BLaER1 (cell line): ENCODE data around the gene KRT79.

Experiments used
- H3K27ac ChIP-seq: shearing (Covaris generic); formaldehyde crosslinking; 2 replicates; pipeline ENCODE4 v1.8.1; 2022
- H3K27me3 ChIP-seq: shearing (Covaris generic); formaldehyde crosslinking; 2 replicates; pipeline ENCODE4 v1.8.1; 2022
- H3K36me3 ChIP-seq: shearing (Covaris generic); formaldehyde crosslinking; 2 replicates; pipeline ENCODE4 v1.8.1; 2022
- H3K4me1 ChIP-seq: shearing (Covaris generic); formaldehyde crosslinking; 2 replicates; pipeline ENCODE4 v1.8.1; 2022
- H3K4me2 ChIP-seq: shearing (Covaris generic); formaldehyde crosslinking; 2 replicates; pipeline ENCODE4 v1.8.1; 2022
- H3K4me3 ChIP-seq: shearing (Covaris generic); formaldehyde crosslinking; 2 replicates; pipeline ENCODE4 v1.8.1; 2022
- H3K9ac ChIP-seq: shearing (Covaris generic); formaldehyde crosslinking; 2 replicates; pipeline ENCODE4 v1.8.1; 2022
- H3K9me3 ChIP-seq: shearing (Covaris generic); formaldehyde crosslinking; 2 replicates; pipeline ENCODE4 v1.8.1; 2022
- H4K20me1 ChIP-seq: shearing (Covaris generic); formaldehyde crosslinking; 2 replicates; pipeline ENCODE4 v1.8.1; 2022
- Cebpa-rat ChIP-seq: shearing (Covaris generic); IDR thresholded peaks from 2 replicates; pipeline ENCODE4 v1.8.1; 2022

Gene KRT79

DNA sequence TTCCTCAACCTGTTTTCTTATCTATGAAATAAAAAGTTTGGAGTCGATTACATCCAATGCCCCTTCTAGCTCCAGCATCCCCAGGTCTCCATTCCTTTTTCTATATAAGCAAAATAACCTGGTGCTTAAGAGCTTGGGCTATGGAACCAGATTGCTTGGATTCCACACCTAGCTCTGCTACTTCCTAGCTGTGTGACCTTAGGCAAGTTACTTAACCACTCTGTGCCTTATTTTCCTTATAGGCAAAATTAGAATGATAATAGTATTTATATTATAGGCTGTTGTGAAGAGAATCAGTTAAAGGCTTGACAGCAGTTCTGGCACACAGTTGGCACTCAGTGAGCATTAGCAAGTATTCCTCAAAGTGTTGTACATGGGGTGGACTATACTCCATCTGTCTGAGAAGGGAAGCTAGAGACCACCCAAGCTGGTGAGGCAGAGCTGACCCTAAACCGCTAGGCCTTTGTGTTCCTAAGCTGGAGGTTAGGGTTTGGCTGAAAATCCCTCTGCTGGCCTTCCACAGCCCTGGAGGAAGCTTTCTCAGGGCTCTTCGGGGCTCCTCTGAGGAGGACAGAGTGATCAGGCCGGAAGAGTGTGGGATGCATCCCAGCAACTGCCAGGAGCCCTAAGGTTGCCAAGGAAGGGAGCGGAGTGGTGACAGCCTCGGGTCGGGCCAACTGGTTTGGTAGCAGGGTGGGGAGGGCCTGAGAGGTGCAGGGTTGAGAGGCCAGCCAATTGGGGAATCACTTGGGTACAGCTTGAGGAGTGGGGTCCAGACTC lies 14.2 kb downstream of the KRT79 start:
- H4K20me1 ChIP-seq: no peaks in the 10 kb centered on the region
- H3K27ac ChIP-seq: no peak overlapping the region
- H3K9ac ChIP-seq: no peak overlapping the region
- no peaks in the 10 kb centered on the region for H3K4me1 ChIP-seq
- TF ChIP-seq Cebpa-rat: no peak
- H3K27me3 ChIP-seq: no peaks in the 10 kb centered on the region
- no peaks in the 10 kb centered on the region for H3K9me3 ChIP-seq
- H3K4me2 ChIP-seq: no peak overlapping the region
- no peak overlapping the region for H3K4me3 ChIP-seq
- no peaks in the 10 kb centered on the region for H3K36me3 ChIP-seq

DNA sequence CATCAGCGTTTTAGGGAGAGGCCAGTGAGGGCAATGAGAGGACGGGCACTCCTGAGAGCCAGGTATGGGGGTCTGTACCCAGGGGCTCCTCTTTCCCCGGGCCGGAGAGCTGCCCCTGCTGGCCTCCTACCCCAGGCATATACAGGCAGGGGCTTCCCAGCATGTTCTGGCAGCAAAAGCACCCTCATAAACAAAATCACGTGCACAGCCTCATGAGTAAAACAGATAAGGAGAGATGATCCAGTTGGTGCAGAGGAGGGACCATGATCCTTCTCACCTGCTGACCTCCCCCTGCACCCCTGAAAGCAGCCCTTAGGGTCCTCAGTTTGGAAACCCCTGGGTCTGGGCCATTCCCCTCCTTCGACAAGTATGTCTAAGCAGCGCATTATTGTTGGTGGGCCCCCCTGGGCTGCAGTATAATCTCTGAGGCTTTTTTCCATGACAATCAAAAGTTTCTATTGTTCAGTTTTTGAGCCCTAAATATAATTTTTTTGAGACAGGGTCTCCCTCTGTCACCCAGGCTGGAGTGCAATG lies 15.2 kb downstream of the KRT79 start:
- Histone ChIP-seq H3K4me2 (no peak overlapping the region), H3K27me3 (no peaks in the 10 kb centered on the region), H3K4me3 (no peak overlapping the region), H3K36me3 (no peaks in the 10 kb centered on the region), H4K20me1 (no peaks in the 10 kb centered on the region), H3K27ac (no peak overlapping the region), H3K9ac (no peak overlapping the region), H3K4me1 (no peaks in the 10 kb centered on the region), H3K9me3 (no peaks in the 10 kb centered on the region)
- no peak for TF ChIP-seq Cebpa-rat

DNA sequence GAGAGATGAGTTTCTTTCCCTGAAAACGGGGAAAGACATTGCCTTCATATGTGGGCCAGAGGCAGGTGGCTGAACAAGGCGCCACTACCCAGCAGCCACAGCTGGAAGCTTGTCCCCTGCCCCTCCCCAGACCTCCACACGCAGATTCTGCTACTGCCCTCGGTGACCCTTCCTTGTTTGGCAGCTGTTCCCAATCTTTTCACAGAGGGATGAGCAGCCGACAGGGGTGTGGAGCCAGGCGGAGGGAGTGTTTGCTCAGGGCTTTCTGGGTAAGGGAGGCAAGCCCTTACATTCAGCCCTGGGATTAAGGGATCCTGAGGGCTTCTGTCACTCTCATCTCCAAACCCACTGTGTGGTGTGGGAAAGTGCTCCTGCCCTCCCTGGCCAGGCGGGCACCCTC lies 15.7 kb downstream of the KRT79 start:
- no peak overlapping the region for H3K4me3 ChIP-seq
- no peaks in the 10 kb centered on the region for H3K9me3 ChIP-seq
- H4K20me1 ChIP-seq: no peaks in the 10 kb centered on the region
- no peaks in the 10 kb centered on the region for H3K4me1 ChIP-seq
- no peak overlapping the region for H3K27ac ChIP-seq
- H3K36me3 ChIP-seq: no peaks in the 10 kb centered on the region
- TF ChIP-seq Cebpa-rat: no peak
- H3K9ac ChIP-seq: no peak overlapping the region
- H3K4me2 ChIP-seq: no peak overlapping the region
- no peaks in the 10 kb centered on the region for H3K27me3 ChIP-seq

DNA sequence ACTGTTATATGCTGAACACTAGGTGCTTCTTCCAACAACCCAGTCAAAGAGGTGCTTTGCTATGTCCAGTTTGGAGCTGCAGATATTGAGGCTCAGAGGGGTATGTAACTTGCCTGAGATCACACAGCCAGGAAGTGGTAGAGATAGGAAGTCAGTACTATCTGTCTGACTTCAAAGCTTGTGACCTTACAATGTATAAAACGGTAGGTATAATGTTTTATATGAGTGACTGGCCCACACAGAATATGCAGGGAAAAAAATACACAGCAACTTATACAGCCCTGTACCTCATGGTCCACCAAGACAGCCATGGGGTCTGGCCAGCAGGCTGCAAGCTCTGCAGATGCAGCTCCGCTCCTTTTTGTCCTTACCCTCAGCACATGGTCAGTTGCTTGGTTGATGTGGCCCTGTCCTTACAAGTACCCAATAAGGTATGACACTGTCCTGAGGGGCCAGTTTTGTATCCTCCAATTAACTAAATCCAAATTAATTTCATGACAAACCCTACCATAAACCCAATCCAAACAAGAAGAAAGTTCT lies 16.3 kb downstream of the KRT79 start:
- H3K27me3 ChIP-seq: no peaks in the 10 kb centered on the region
- no peaks in the 10 kb centered on the region for H3K36me3 ChIP-seq
- H3K4me2 ChIP-seq: no peak overlapping the region
- no peak overlapping the region for H3K9ac ChIP-seq
- H3K27ac ChIP-seq: no peak overlapping the region
- no peaks in the 10 kb centered on the region for H4K20me1 ChIP-seq
- no peaks in the 10 kb centered on the region for H3K4me1 ChIP-seq
- no peak overlapping the region for H3K4me3 ChIP-seq
- H3K9me3 ChIP-seq: no peaks in the 10 kb centered on the region
- no peak for TF ChIP-seq Cebpa-rat

DNA sequence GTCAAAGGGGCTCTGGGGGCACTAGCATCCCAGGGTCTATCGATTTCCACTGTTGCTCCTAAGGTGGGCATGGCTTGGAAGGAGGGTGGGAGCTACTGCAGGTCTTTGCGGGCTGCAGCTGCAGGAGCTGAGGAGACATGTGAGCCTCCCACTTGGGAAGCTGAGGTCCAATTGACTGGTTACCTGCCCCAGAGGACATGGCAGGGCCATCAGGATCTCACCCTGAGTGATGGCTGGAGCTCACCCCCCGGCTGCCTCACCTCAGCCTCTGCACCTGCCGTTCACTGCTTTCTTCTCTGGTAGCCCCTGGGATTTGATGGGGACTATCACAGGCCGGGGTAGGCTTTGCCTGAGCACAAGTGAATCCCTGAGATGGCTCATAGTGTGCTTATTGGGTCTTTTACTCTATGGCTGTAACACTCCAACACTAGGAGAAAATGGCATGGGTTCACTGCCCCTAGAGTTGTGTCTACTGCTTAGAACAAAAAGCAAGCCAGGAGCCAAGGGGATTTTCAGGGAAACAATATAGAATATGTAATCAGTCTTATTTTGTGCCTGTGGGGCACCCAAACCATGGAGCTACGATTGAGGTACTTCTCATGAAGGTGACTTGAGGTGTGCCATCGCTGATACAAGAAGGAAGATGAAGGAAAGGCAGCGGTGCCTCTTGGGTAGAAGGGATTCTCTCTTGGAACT lies 17.0 kb downstream of the KRT79 start:
- Histone ChIP-seq H3K9ac (no peak overlapping the region), H3K9me3 (no peaks in the 10 kb centered on the region), H3K36me3 (no peaks in the 10 kb centered on the region), H3K4me1 (no peaks in the 10 kb centered on the region), H4K20me1 (no peaks in the 10 kb centered on the region), H3K27me3 (no peaks in the 10 kb centered on the region), H3K4me2 (no peak overlapping the region), H3K4me3 (no peak overlapping the region), H3K27ac (no peak overlapping the region)
- TF ChIP-seq Cebpa-rat: no peak

DNA sequence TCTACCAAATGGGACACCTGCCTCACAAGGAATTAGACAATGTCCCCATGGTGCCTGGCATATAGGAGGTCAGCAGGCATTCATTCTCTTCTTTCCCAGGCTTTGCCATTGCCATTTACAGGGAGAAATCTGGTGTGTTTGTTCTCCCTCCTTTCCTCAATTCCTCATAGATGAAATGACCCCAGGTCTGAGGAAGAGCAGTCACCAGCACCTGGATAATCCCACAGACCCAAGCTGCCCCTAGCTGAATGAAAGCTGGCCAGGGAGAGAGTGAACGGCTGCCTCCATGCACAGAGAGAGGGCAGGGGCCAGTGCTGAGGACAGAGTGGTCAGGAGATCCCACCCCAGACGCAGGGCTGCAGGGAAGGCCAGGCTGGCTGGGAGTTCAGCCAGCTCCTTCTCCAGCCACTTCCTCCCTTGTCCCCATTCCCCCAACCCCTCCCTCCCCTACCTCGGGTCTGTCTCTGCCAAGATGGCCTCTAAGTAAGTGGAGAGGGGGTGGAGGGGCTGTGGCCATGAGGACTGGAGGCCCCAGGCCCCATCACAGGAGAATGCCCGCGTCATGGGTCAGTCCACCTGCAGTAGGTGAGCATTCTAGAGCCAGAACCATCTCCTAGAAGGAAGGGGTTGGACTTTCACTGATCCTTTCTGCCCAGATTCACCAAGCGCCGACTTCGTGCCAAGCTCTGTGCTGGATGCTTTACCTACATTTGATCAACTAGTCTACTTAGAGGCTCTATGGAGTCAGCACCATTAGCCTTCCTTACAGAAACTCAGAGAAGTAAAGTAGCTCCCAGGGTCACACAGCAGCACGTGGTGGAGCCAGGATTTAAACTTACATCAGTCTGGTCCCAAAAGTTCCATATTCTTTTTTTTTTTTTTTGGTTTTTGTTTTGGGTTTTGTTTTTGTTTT lies 18.2 kb downstream of the KRT79 start:
- Histone ChIP-seq H3K36me3 (no peaks in the 10 kb centered on the region), H3K4me1 (no peaks in the 10 kb centered on the region), H4K20me1 (no peaks in the 10 kb centered on the region), H3K27ac (no peak overlapping the region), H3K4me3 (no peak overlapping the region), H3K27me3 (no peaks in the 10 kb centered on the region), H3K9me3 (no peaks in the 10 kb centered on the region), H3K9ac (no peak overlapping the region), H3K4me2 (no peak overlapping the region)
- TF ChIP-seq Cebpa-rat: no peak

DNA sequence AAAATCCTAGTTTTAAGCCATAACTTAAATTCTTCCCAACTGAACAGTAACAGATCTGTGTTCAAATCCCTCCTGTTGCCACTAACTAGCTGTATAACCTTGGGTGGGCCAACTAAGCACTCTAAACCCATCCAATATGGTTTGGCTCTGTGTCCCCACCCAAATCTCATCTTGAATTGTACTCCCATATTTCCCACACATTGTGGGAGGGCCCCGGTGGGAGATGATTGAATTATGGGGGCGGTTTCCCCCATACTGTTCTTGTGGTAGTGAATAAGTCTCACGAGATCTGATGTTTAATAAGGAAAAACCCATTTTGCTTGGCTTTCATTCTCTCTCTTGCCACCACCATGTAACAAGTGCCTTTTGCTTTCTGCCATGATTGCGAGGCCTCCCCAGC lies 18.9 kb downstream of the KRT79 start:
- no peak overlapping the region for H3K4me3 ChIP-seq
- H3K9me3 ChIP-seq: no peaks in the 10 kb centered on the region
- H4K20me1 ChIP-seq: no peaks in the 10 kb centered on the region
- no peak overlapping the region for H3K4me2 ChIP-seq
- H3K27ac ChIP-seq: no peak overlapping the region
- H3K27me3 ChIP-seq: no peaks in the 10 kb centered on the region
- no peaks in the 10 kb centered on the region for H3K4me1 ChIP-seq
- no peak overlapping the region for H3K9ac ChIP-seq
- no peak for TF ChIP-seq Cebpa-rat
- no peaks in the 10 kb centered on the region for H3K36me3 ChIP-seq

DNA sequence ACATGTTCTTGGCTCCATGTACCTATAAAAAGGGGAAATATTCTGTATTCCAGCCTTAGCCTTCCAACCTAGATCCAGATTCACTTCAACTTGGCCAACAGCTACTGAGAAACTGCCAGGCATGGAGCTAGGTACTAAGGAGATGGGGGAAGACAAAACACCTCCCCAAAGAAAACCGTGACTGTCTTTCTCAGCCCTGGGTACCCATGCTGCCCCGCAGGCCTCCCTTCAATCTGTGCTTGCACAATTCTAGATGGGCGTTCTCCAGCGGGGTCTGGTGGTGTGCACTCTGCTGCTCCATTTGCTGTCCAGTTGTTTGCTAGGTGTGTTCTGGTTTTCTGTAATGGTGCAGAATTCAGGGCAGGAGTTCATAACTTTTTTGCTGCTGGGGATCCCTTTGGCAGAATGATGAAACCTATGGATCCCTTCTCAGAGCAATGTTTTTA lies 19.4 kb downstream of the KRT79 start:
- Histone ChIP-seq H3K9me3 (no peaks in the 10 kb centered on the region), H3K36me3 (no peaks in the 10 kb centered on the region), H4K20me1 (no peaks in the 10 kb centered on the region), H3K4me3 (no peak overlapping the region), H3K27me3 (no peaks in the 10 kb centered on the region), H3K9ac (no peak overlapping the region), H3K4me1 (no peaks in the 10 kb centered on the region), H3K4me2 (no peak overlapping the region), H3K27ac (no peak overlapping the region)
- TF ChIP-seq Cebpa-rat: no peak

DNA sequence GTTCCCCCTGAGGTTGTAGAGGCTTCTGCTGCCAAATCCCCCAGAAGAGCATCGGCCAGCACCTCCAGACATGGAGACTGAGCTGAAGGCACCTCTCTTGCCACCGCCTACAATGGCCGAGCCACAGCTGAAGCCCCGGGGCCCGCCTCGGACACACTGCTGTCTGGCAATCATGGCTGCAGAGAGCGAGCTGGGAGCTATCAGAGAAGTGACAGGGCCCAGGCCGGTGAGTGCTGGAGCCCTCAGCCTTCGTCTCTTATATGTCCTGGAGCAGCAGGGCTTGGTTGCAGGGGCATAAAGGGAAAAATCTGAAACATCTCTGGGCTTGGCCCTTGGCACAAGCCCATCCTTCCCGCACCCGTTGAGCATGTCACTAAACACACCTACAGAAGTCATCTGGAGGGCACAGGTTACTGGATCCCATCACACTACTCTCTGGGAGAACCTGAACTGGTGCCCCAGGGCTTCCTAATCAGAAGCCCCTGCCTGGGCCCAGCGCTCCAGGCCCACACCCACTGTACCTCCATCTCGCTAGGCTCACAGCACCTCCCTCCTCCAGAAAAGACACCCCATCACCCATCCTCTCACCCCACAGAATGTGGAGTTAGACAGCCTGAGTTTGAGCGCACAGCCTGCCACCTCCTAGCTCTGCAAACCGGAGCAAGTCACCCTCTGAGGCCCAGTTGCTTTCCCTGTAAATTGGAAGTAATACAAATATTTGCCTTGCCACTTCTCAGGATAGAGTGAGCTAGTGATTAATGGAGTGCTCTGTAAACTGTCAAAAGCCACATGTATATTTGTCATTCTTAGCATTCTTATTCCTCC lies 20.0 kb downstream of the KRT79 start, which contains the start of gene KRT4:
KRT4 (minus strand) TSS at position 232 of the 825 bp plus-strand sequence; CDS start at position 174, 58 bp downstream.
- H4K20me1 ChIP-seq: no peaks in the 10 kb centered on the region
- TF ChIP-seq Cebpa-rat: no peak
- H3K4me3 ChIP-seq: no peak within 1 kb of the TSS
- no peaks in the 10 kb centered on the region for H3K36me3 ChIP-seq
- no peak within 1 kb of the TSS for H3K4me2 ChIP-seq
- H3K27me3 ChIP-seq: no peaks in the 10 kb centered on the region
- no peaks in the 10 kb centered on the region for H3K4me1 ChIP-seq
- no peak within 1 kb of the TSS for H3K9ac ChIP-seq
- no peaks in the 10 kb centered on the region for H3K9me3 ChIP-seq
- no peak within 1 kb of the TSS for H3K27ac ChIP-seq
